Stimulated activated CD4-positive, alpha-beta T cell treated with anti-CD3 and anti-CD28 coated beads, Interleukin-1b, Interleukin-23, amount 100 ng/mL, for 4 hours (primary cell): ENCODE data around the gene ZNF219.
A peak's percentile ranks its signal among the peaks of the same experiment; 100 is the strongest.

Experiments used
- DNase-seq, 2 donors: peaks; one replicate each; pipeline ENCODE4 v3.0.0-alpha.2; 2020; ENCODE audit warnings: low read depth in 2 of 2

ZNF219 gene

GRCh38 chr14:21087294-21088091 is 11.0 kb downstream of the ZNF219 start:
- DNase-seq, result no peak

- no peak for DNase-seq
Observed at GRCh38 chr14:21086908-21087293, 11.6 kb downstream of the ZNF219 start.

GRCh38 chr14:21084998-21085853 is 13.2 kb downstream of the ZNF219 start:
- DNase-seq, result no peak

- DNase-seq, result no peak
Observed at GRCh38 chr14:21084396-21084795, 14.1 kb downstream of the ZNF219 start.

- no peak for DNase-seq
Observed at GRCh38 chr14:21083565-21084325, 14.7 kb downstream of the ZNF219 start.

- DNase-seq, result no peak
Observed at GRCh38 chr14:21081521-21082142, 16.8 kb downstream of the ZNF219 start.

- DNase-seq, result no peak
Observed at GRCh38 chr14:21078726-21079125, 19.7 kb downstream of the ZNF219 start.

GRCh38 chr14:21078287-21078686 is 20.2 kb downstream of the ZNF219 start:
- DNase-seq, result no peak

GRCh38 chr14:21077672-21078071 is 20.8 kb downstream of the ZNF219 start:
- DNase-seq, result no peak

- no peak for DNase-seq
Observed at GRCh38 chr14:21075719-21076437, 22.6 kb downstream of the ZNF219 start.

- DNase-seq, result no peak
Observed at GRCh38 chr14:21074398-21075272, 23.8 kb downstream of the ZNF219 start.

- DNase-seq, result no peak
Observed at GRCh38 chr14:21073921-21074320, 24.5 kb downstream of the ZNF219 start.

- no peak for DNase-seq
Observed at GRCh38 chr14:21072781-21073339, 25.6 kb downstream of the ZNF219 start.

GRCh38 chr14:21072031-21072473 is 26.4 kb downstream of the ZNF219 start:
- DNase-seq, result no peak

GRCh38 chr14:21071225-21072030 is 27.0 kb downstream of the ZNF219 start:
- peak in 1 of 2 donors; percentile 34 for DNase-seq

GRCh38 chr14:21070610-21071224 is 27.7 kb downstream of the ZNF219 start:
- no peak for DNase-seq

- DNase-seq, result no peak
Observed at GRCh38 chr14:21070083-21070609, 28.3 kb downstream of the ZNF219 start, which contains the start of gene ARHGEF40. Gene ARHGEF40 (plus strand): TSS chr14:21070304. CDS start chr14:21070397, 93 bp downstream.
